ENCODE results near the gene SLC2A8.

The SLC2A8 gene

DNA sequence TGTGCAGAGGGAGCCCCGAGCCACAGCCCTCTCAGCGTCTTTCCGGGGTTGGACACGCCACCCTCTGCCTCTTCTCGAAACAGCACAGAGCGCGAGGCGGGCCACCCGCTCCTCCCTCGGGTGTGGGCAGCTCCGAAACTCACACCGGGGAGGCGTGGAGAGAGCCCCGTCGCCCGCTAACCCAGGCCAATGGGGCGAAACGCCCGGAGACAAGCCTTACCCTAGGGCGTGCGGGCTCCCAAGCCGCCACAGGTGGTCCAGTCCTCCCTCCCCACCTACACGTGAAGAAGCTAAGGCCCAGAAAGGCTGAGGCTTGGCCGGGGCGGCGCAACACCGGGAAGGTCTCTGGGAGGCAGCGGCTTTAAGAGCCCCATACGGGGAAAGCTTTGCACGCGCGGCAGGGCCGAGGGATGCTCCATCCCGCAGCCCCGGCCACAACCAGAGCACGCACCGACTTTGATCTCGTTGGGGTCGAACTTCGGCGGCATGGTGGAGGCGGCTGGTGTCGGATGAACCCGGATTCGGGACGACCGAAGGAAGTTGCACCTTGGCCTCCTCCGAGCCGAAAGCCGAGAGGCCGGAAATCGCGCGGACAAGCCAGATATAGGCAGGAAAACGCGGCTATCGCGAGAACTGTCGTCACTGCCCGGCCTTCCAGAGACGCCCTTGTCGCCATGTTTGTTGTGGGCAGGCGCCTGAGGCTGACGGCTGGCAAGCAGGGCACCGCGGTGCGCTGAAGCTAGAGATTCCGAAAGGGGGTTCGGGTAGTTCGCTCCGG is 54.0 kb downstream of the SLC2A8 start, which contains the start of the genes LRSAM1 and RPL12:
Gene LRSAM1, plus strand, starts transcription at position 681 of the 778 bp plus-strand sequence. CDS start 3,018 bp downstream, outside the sequence.
Gene RPL12, minus strand, starts transcription at position 577 of the 778 bp plus-strand sequence. Its CDS starts 89 bp downstream, at position 488.
- DNase-seq (ENCODE audit: low spot score in 2 of 2): peak; percentile 98 to 100
- ATAC-seq (replicated peaks; ENCODE audit: extremely low read depth, poor library complexity, severe bottlenecking): peak; percentile 90
- H3K36me3 Mint-ChIP-seq (ENCODE audit: insufficient read depth): peaks cover 55% of the 10 kb centered on the region
- H3K27me3 Mint-ChIP-seq: no peaks in the 10 kb centered on the region
- peak within 1 kb of the TSS; percentile 97 for H3K27ac Mint-ChIP-seq (ENCODE audit: low read depth)
- H3K9me3 Mint-ChIP-seq: no peaks in the 10 kb centered on the region
- peak within 1 kb of the TSS; percentile 92 for H3K4me3 Mint-ChIP-seq
- peaks cover 52% of the 10 kb centered on the region for H3K4me1 Mint-ChIP-seq

DNA sequence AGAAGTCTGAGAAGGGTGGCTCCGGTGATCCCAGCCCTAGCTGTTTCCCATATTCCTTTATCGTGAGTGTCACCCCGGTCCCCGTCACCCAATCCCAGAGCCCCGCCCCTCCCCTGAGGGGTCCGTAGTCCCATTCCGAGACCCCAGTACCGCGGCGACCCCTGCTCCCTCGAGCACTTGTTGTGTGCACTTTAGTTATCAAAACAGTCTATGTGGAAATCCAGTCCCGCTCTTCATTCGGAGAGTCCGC is 54.6 kb downstream of the SLC2A8 start:
- Mint-ChIP-seq H3K4me1 (peaks cover 52% of the 10 kb centered on the region), H3K9me3 (no peaks in the 10 kb centered on the region)
- no peak for DNase-seq (ENCODE audit: low spot score in 2 of 2)

DNA sequence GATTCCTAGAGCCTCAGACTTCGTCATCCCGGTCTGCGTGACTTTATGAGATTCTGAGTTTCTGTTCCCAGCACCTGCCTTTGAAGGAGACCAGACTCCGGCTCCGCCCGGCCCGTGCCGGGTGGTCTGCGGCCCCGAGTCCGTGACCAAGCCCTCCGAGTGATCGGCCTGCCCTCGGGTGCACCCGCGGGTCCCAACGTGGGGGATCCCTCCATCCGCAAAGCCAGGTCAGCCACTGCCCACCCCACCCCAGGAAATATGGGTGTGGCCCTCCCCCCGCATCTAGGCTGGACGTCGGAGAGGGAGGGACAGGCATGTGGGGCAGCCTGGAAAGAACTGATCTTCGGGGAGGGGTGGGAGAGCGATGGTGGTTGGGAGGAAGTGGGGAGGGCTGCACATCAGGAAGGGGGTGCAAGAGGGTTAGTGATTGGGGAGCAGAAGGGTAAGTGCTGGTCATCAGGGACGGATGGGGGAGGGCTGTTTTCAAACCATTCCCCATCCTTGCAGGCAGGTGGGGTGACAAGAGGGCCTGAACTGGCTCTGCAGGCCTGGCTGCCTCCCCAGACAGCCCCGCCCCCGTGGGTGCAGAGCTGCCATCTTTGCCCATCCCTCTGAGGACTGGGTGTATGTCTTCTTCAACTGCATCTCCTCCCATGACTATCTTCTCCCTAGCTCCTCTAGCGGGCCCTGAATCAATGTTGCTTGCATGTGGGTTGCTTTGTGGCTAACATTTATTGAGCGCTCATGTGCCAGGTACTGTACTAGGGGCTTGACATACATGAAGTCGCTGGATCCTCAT is 55.1 kb downstream of the SLC2A8 start:
- Mint-ChIP-seq H3K27ac (ENCODE audit: low read depth) (peak overlapping the region; percentile 97), H3K4me1 (peaks cover 52% of the 10 kb centered on the region), H3K9me3 (no peaks in the 10 kb centered on the region), H3K4me3 (peak overlapping the region; percentile 92), H3K36me3 (ENCODE audit: insufficient read depth) (peaks cover 48% of the 10 kb centered on the region), H3K27me3 (no peaks in the 10 kb centered on the region)
- ATAC-seq (replicated peaks; ENCODE audit: extremely low read depth, poor library complexity, severe bottlenecking) (no peak), DNase-seq (ENCODE audit: low spot score in 2 of 2) (peak in 1 of 2 donors; percentile 14)

More for the DNA sequence above, 54.6 kb downstream of the SLC2A8 start:
- peaks cover 51% of the 10 kb centered on the region for H3K36me3 Mint-ChIP-seq (ENCODE audit: insufficient read depth)
- H3K27ac Mint-ChIP-seq (ENCODE audit: low read depth): peak overlapping the region; percentile 97
- H3K27me3 Mint-ChIP-seq: no peaks in the 10 kb centered on the region
- ATAC-seq (replicated peaks; ENCODE audit: extremely low read depth, poor library complexity, severe bottlenecking): no peak
- peak overlapping the region; percentile 92 for H3K4me3 Mint-ChIP-seq

DNA sequence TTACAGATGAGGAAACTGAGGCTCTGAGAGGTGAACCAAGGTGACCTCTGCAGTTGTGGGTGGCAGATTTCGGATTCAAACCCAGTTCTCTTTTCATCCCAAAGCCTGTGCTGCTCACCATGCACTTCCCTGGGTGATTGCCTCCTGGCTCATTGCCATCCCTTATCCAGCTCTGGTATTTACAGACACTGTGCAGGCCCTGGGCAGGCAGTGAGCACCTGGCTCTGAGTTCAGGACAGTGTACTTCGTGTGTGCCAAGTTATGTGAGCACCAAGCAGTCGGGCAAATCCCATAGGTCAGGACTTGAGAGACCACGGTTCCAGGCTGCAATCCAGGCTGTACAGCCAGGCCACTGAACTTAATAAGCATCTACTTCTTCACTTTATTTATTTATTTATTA is 55.7 kb downstream of the SLC2A8 start:
- peaks cover 49% of the 10 kb centered on the region for H3K4me1 Mint-ChIP-seq

DNA sequence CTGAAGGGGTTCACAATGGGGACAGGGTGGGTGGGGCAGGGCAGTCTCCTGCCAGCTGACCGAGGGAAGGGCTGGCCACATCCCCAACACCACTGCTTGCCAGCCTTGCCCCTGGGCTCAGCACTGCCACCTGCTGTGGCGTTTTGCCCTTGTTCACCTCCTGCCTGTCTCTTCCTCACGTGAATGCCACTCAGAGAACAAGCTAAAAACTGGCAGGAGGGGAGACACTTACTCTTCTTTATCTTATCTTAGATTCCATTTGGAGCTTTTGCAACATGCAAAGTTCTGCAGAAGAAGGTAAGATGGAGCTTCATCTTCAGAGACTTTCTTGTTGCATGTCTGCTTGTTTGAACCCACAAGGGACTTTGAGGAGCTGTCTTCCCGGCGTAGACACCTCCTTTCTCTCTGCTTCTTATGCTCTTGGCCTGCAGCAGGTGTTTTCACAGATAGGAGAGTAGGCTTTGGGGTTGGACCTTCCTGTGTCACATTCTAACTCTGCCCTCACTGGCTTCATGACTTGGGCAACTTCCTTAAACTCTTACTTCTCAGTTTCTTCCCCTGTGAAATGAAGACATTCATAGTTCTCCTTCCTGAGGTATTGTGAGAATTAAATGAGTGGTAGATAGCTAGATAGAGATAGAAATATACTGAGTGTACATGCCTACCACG is 58.5 kb downstream of the SLC2A8 start:
- Mint-ChIP-seq H3K9me3 (no peaks in the 10 kb centered on the region), H3K27me3 (no peaks in the 10 kb centered on the region), H3K27ac (ENCODE audit: low read depth) (no peak overlapping the region), H3K36me3 (ENCODE audit: insufficient read depth) (peaks cover 26% of the 10 kb centered on the region), H3K4me1 (peaks cover 23% of the 10 kb centered on the region), H3K4me3 (no peak overlapping the region)
- ATAC-seq (replicated peaks; ENCODE audit: extremely low read depth, poor library complexity, severe bottlenecking): no peak
- no peak for DNase-seq (ENCODE audit: low spot score in 2 of 2)

More for the DNA sequence above, 55.7 kb downstream of the SLC2A8 start:
- Mint-ChIP-seq H3K9me3 (no peaks in the 10 kb centered on the region), H3K27me3 (no peaks in the 10 kb centered on the region), H3K4me3 (peak overlapping the region; percentile 92), H3K27ac (ENCODE audit: low read depth) (no peak overlapping the region), H3K36me3 (ENCODE audit: insufficient read depth) (peaks cover 47% of the 10 kb centered on the region)
- ATAC-seq (replicated peaks; ENCODE audit: extremely low read depth, poor library complexity, severe bottlenecking) (no peak), DNase-seq (ENCODE audit: low spot score in 2 of 2) (no peak)

DNA sequence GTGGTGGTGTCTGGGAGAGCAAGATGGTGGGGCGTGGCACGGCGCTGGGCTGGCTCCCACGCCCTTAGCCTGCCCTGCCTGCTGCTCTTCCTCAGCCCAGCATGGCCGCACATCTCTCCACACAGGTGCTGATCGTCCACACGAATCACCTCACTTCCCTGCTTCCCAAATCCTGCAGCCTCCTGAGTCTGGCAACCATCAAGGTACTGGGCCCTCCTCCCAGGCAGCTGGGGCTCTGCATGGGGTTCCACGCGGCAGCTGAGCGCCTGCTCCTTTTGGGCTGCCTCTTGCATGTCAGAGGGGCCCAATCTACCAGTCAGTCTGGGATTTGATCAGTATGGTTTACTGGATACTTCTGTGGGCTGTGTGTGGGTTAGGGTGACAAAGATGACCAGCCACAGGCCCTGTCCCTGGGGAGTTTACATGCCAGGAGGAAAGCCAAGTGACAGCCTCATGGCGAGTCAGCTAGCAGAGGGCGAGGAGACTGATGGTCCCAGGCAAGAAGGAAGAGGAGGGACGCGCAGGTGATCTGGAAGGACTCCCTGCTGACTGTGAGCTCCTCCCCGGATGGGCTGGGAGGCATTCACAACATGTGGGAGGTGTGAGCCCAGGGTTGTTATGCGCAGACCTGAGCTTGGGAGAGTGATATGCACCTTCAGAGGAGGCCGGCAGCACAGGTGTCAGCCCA is 60.4 kb downstream of the SLC2A8 start:
- Mint-ChIP-seq H3K27ac (ENCODE audit: low read depth) (peak overlapping the region; percentile 70), H3K27me3 (no peaks in the 10 kb centered on the region), H3K9me3 (no peaks in the 10 kb centered on the region), H3K4me1 (peaks cover 12% of the 10 kb centered on the region), H3K36me3 (ENCODE audit: insufficient read depth) (peaks cover 17% of the 10 kb centered on the region), H3K4me3 (no peak overlapping the region)
- DNase-seq (ENCODE audit: low spot score in 2 of 2) (no peak), ATAC-seq (replicated peaks; ENCODE audit: extremely low read depth, poor library complexity, severe bottlenecking) (no peak)

Data from central memory CD8-positive, alpha-beta T cell (primary cell).